ENCODE measurements around the gene RAC2.

The RAC2 gene

GRCh38 chr22:37277384-37277783 lies 33.3 kb upstream of the RAC2 start:
- H3K4me1 ChIP-seq (ENCODE audit: insufficient read depth, low read length, severe bottlenecking) = peaks cover 15% of the 10 kb centered on the region

GRCh38 chr22:37276776-37277175 lies 32.7 kb upstream of the RAC2 start:
- Histone ChIP-seq H3K4me2 (ENCODE audit: low read length) (no peak overlapping the region), H3K4me1 (ENCODE audit: insufficient read depth, low read length, severe bottlenecking) (peaks cover 9% of the 10 kb centered on the region), H2AFZ (ENCODE audit: low read length) (no peak overlapping the region)

More at GRCh38 chr22:37277384-37277783, 33.3 kb upstream of the RAC2 start:
- Histone ChIP-seq H3K9me3 (ENCODE audit: low read length) (no peaks in the 10 kb centered on the region; the same call in 1 of the 2 replicates), H3K9ac (ENCODE audit: low read length) (no peak overlapping the region), H3K4me3 (ENCODE audit: low read depth, low read length, poor library complexity, severe bottlenecking) (no peak overlapping the region), H4K20me1 (ENCODE audit: insufficient read depth, low read length) (no peaks in the 10 kb centered on the region), H3K4me2 (ENCODE audit: low read length) (no peak overlapping the region), H3K9me2 (ENCODE audit: low read depth, low read length) (no peaks in the 10 kb centered on the region), H2AFZ (ENCODE audit: low read length) (no peak overlapping the region), H3F3A (ENCODE audit: insufficient read depth, low read length) (no peaks in the 10 kb centered on the region), H3K79me2 (ENCODE audit: insufficient read depth, low read length) (no peaks in the 10 kb centered on the region), H3K36me3 (ENCODE audit: insufficient read depth, low read length) (no peaks in the 10 kb centered on the region; the same call in 1 of the 2 replicates), H3K27me3 (ENCODE audit: insufficient read depth, low read length) (peaks cover 11% of the 10 kb centered on the region; the same call in 1 of the 2 replicates), H3K27ac (ENCODE audit: low read depth, low read length, poor library complexity, severe bottlenecking) (no peak overlapping the region)
- TF ChIP-seq EZH2 (IDR thresholded peaks at IDR 0.05; ENCODE audit: borderline replicate concordance, low read length) = no peak
- TF ChIP-seq CTCF (IDR thresholded peaks at IDR 0.05; ENCODE audit: low read length) = no peak

GRCh38 chr22:37275622-37276021 lies 31.6 kb upstream of the RAC2 start:
- Histone ChIP-seq H3K4me3 (ENCODE audit: low read depth, low read length, poor library complexity, severe bottlenecking) (no peak overlapping the region), H2AFZ (ENCODE audit: low read length) (no peak overlapping the region), H3K9me3 (ENCODE audit: low read length) (no peaks in the 10 kb centered on the region), H3K9ac (ENCODE audit: low read length) (no peak overlapping the region), H3K4me2 (ENCODE audit: low read length) (no peak overlapping the region), H3F3A (ENCODE audit: insufficient read depth, low read length) (no peaks in the 10 kb centered on the region), H3K79me2 (ENCODE audit: insufficient read depth, low read length) (no peaks in the 10 kb centered on the region), H3K9me2 (ENCODE audit: low read depth, low read length) (no peaks in the 10 kb centered on the region), H3K4me1 (ENCODE audit: insufficient read depth, low read length, severe bottlenecking) (peaks cover 8% of the 10 kb centered on the region), H3K27me3 (ENCODE audit: insufficient read depth, low read length) (peaks cover 6% of the 10 kb centered on the region; the same call in 1 of the 2 replicates), H3K36me3 (ENCODE audit: insufficient read depth, low read length) (no peaks in the 10 kb centered on the region; the same call in 1 of the 2 replicates), H3K27ac (ENCODE audit: low read depth, low read length, poor library complexity, severe bottlenecking) (no peak overlapping the region), H4K20me1 (ENCODE audit: insufficient read depth, low read length) (no peaks in the 10 kb centered on the region)
- TF ChIP-seq CTCF (IDR thresholded peaks at IDR 0.05; ENCODE audit: low read length) = no peak
- no peak for TF ChIP-seq EZH2 (IDR thresholded peaks at IDR 0.05; ENCODE audit: borderline replicate concordance, low read length)

More at GRCh38 chr22:37276776-37277175, 32.7 kb upstream of the RAC2 start:
- no peaks in the 10 kb centered on the region for H3F3A ChIP-seq (ENCODE audit: insufficient read depth, low read length)
- no peaks in the 10 kb centered on the region; the same call in 1 of the 2 replicates for H3K36me3 ChIP-seq (ENCODE audit: insufficient read depth, low read length)
- H3K4me3 ChIP-seq (ENCODE audit: low read depth, low read length, poor library complexity, severe bottlenecking) = no peak overlapping the region
- H4K20me1 ChIP-seq (ENCODE audit: insufficient read depth, low read length) = no peaks in the 10 kb centered on the region
- no peak overlapping the region for H3K9ac ChIP-seq (ENCODE audit: low read length)
- no peaks in the 10 kb centered on the region; the same call in 1 of the 2 replicates for H3K9me3 ChIP-seq (ENCODE audit: low read length)
- H3K79me2 ChIP-seq (ENCODE audit: insufficient read depth, low read length) = no peaks in the 10 kb centered on the region
- no peak overlapping the region for H3K27ac ChIP-seq (ENCODE audit: low read depth, low read length, poor library complexity, severe bottlenecking)
- no peak for TF ChIP-seq CTCF (IDR thresholded peaks at IDR 0.05; ENCODE audit: low read length)
- TF ChIP-seq EZH2 (IDR thresholded peaks at IDR 0.05; ENCODE audit: borderline replicate concordance, low read length) = no peak
- no peaks in the 10 kb centered on the region for H3K9me2 ChIP-seq (ENCODE audit: low read depth, low read length)
- H3K27me3 ChIP-seq (ENCODE audit: insufficient read depth, low read length) = peaks cover 11% of the 10 kb centered on the region; the same call in 1 of the 2 replicates
